GM12878 (cell line): ENCODE data around the gene CORO2B. TPM values are rescaled to one million over a fixed set of nuclear protein-coding genes. Genes with fewer than 3 reads are reported as not detected.

ENCODE experiments used
- ATAC-seq: fragments of 200-7000 bp; cut with Tn5 transposase; 3 replicates; pipeline ENCODE4 v1.9.1; 2020; ENCODE audit warnings: mild to moderate bottlenecking, moderate library complexity
- BruUV-seq: library from RNA; stranded (reverse); fragments of 400-500 nt; replicated peaks from 2 replicates; lab custom pipeline; 2021; lab: Mats Ljungman, UMichigan
- CTCF ChIA-PET: fragments of 300-600 bp; sonication (Branson Sonifier 250); formaldehyde crosslinking; extraction: SDS; loops from one replicate; lab custom pipeline; 2021; ENCODE audit warnings: inconsistent platforms; lab: Yijun Ruan, JAX
- POLR2A ChIA-PET: fragments of 350-600 bp; formaldehyde crosslinking; extraction: SDS; loops from one replicate; lab custom pipeline; 2021; ENCODE audit warnings: inconsistent platforms; lab: Charles Lee
- RAD21 ChIA-PET: fragments of 300-600 bp; sonication (Branson Sonifier 250); formaldehyde crosslinking; loops from one replicate; lab custom pipeline; 2023; ENCODE audit warnings: antibody characterized with exemption; ENCODE audit not compliant: unreplicated experiment; lab: Charles Lee
- SMC1A ChIA-PET: fragments of 300-600 bp; sonication (Branson Sonifier 250); formaldehyde crosslinking; loops from one replicate; lab custom pipeline; 2023; ENCODE audit not compliant: unreplicated experiment, uncharacterized antibody; lab: Charles Lee
- DNase-seq: peaks from one replicate; pipeline ENCODE4 v3.0.0-alpha.2; 2011; ENCODE audit warnings: low read depth, low spot score
- FAIRE-seq: peaks from 3 replicates; lab custom pipeline; 2011; peaks lifted over from hg19 to GRCh38; lab: Jason Lieb, UNC
- H2AFZ ChIP-seq: 2 replicates; pipeline ENCODE4 v1.6.0; 2011; ENCODE audit warnings: low read depth, low read length, control low read depth; ENCODE audit not compliant: control insufficient read depth
- H3K27ac ChIP-seq: 2 replicates; pipeline ENCODE4 v1.5.1; 2011; ENCODE audit warnings: control low read depth; ENCODE audit not compliant: control insufficient read depth, insufficient read depth
- H3K27me3 ChIP-seq, 2 experiments: replicated peaks in 1 of 2; 2 replicates each; pipeline versions ENCODE4 v1.6.0 to v1.6.1; 2011; ENCODE audit warnings: low read length in 1 of 2; ENCODE audit not compliant: control insufficient read depth in 2 of 2, insufficient read depth in 2 of 2
- H3K36me3 ChIP-seq, 2 experiments: 2 replicates each; pipeline ENCODE4 v1.5.1; 2011; ENCODE audit warnings: low read length in 1 of 2; ENCODE audit not compliant: control insufficient read depth in 2 of 2, insufficient read depth in 2 of 2
- H3K4me1 ChIP-seq: 2 replicates; pipeline ENCODE4 v1.6.1; 2011; ENCODE audit warnings: mild to moderate bottlenecking, low read length, moderate library complexity, mixed read lengths; ENCODE audit not compliant: control insufficient read depth, insufficient read depth
- H3K4me2 ChIP-seq: 2 replicates; pipeline ENCODE4 v1.6.0; 2011; ENCODE audit warnings: control low read depth; ENCODE audit not compliant: control insufficient read depth, insufficient read depth
- H3K4me3 ChIP-seq: fragments of 200-600 bp; sonication (generic); 2 replicates; pipeline ENCODE4 v1.5.1; 2016
- H3K79me2 ChIP-seq: 2 replicates; pipeline ENCODE4 v1.6.0; 2011; ENCODE audit warnings: low read length; ENCODE audit not compliant: control insufficient read depth, insufficient read depth
- H3K9ac ChIP-seq: 2 replicates; pipeline ENCODE4 v1.8.0; 2011; ENCODE audit warnings: low read length, control low read depth, mixed read lengths; ENCODE audit not compliant: control insufficient read depth, insufficient read depth
- H3K9me3 ChIP-seq: replicated peaks from 3 replicates; pipeline ENCODE4 v1.5.1; 2011; ENCODE audit warnings: mild to moderate bottlenecking, low read length; ENCODE audit not compliant: control insufficient read depth, insufficient read depth
- H4K20me1 ChIP-seq: 2 replicates; pipeline ENCODE4 v1.6.0; 2011; ENCODE audit not compliant: control insufficient read depth, insufficient read depth
- CREM ChIP-seq: IDR thresholded peaks from 2 replicates; pipeline ENCODE4 v1.6.1; 2014; ENCODE audit warnings: antibody characterized with exemption, low read depth
- GATAD2B ChIP-seq: fragments of 450-650 bp; conservative IDR thresholded peaks from 2 replicates; pipeline ENCODE4 v1.6.1; 2017; ENCODE audit warnings: low read depth, mild to moderate bottlenecking, moderate library complexity
- JUND ChIP-seq: IDR thresholded peaks from 2 replicates; pipeline ENCODE4 v1.6.1; 2012; ENCODE audit warnings: low read depth, mild to moderate bottlenecking, low read length, improper control_type of control experiment, moderate library complexity
- NFYA ChIP-seq: IDR thresholded peaks from 2 replicates; pipeline ENCODE4 v1.6.1; 2011; ENCODE audit warnings: low read depth, mild to moderate bottlenecking, low read length, improper control_type of control experiment, borderline replicate concordance
- POU2F2 ChIP-seq: IDR thresholded peaks from 3 replicates; pipeline ENCODE4 v1.6.1; 2011; ENCODE audit warnings: low read depth, mild to moderate bottlenecking, low read length, borderline replicate concordance
- RB1 ChIP-seq: fragments of 450-650 bp; formaldehyde crosslinking; IDR thresholded peaks from 2 replicates; pipeline ENCODE4 v1.6.1; 2017; ENCODE audit warnings: mild to moderate bottlenecking, borderline replicate concordance
- RBBP5 ChIP-seq: fragments of 200-600 bp; sonication (generic); conservative IDR thresholded peaks from 2 replicates; pipeline ENCODE4 v1.6.1; 2016
- RUNX3 ChIP-seq: IDR thresholded peaks from 2 replicates; pipeline ENCODE4 v1.6.1; 2012; ENCODE audit warnings: low read length, inconsistent platforms
- ZNF24 ChIP-seq: fragments of 450-650 bp; IDR thresholded peaks from 2 replicates; pipeline ENCODE4 v1.6.1; 2017; ENCODE audit warnings: antibody characterized with exemption, mild to moderate bottlenecking
- ZZZ3 ChIP-seq: IDR thresholded peaks from 2 replicates; pipeline ENCODE4 v1.6.1; 2011; ENCODE audit warnings: low read depth; ENCODE audit not compliant: control insufficient read depth, insufficient read length
- WGBS: methylation state at CpG from one replicate; pipeline ENCODE4 v1.1.6; 2016; ENCODE audit warnings: low lambda C conversion rate; ENCODE audit not compliant: insufficient replicate concordance, insufficient coverage; ENCODE audit errors: missing lambda C conversion rate; 5-methylcytosine and 5-hydroxymethylcytosine counted together
- in situ Hi-C: fragments of 300-500 bp; cut with MboI; formaldehyde crosslinking; loops from 9 replicates; pipeline ENCODE4 v1.14.3; 2018; ENCODE audit warnings: mixed read lengths
- intact Hi-C: fragments of 100-400 bp; cut with micrococcal nuclease; formaldehyde crosslinking; loops from one replicate; pipeline ENCODE4 v1.14.2; 2022; ENCODE audit not compliant: unreplicated experiment
- polyA plus RNA-seq, 11 experiments: library from polyadenylated mRNA; depleted of rRNA in 4 of 11; unstranded in 6 of 11; stranded (reverse) in 5 of 11; fragments of >200 nt; fragmentation: Nextera tagmentation in 4 of 11; fragmentation: Illumina TruSeq in 1 of 11; extraction: Ambion mirVana in 4 of 11; extraction: Trizol in 1 of 11; gene quantifications; 1 replicate in 1 of 11; 2 replicates in 10 of 11; pipeline versions ENCODE4 v1.2.1 to v1.2.3, GENCODE V29; 2011 to 2016; ENCODE audit warnings: inconsistent platforms in 2 of 11, missing spikeins in 2 of 11, low read depth in 1 of 11
- total RNA-seq, 4 experiments: library from RNA; depleted of rRNA in 3 of 4; stranded (reverse); fragments of >200 nt in 3 of 4; fragmentation: Illumina TruSeq in 1 of 4; extraction: Trizol in 1 of 4; gene quantifications; 2 replicates each; pipeline versions ENCODE4 v1.2.1 to v1.2.3, GENCODE V29; 2013 to 2021
- TF ChIP-seq, protein P1 (sequence below): IDR thresholded peaks from 2 replicates; pipeline ENCODE4 v1.6.1; 2012; ENCODE audit warnings: low read depth, low read length, improper control_type of control experiment
- TF ChIP-seq, protein P2 (sequence below): IDR thresholded peaks from 2 replicates; pipeline ENCODE4 v1.6.1; 2011; ENCODE audit warnings: mild to moderate bottlenecking, low read depth, low read length, moderate library complexity; ENCODE audit not compliant: insufficient replicate concordance
- TF ChIP-seq, protein P3 (sequence below): fragments of 450-650 bp; IDR thresholded peaks from 2 replicates; pipeline ENCODE4 v1.6.1; 2016; ENCODE audit warnings: mild to moderate bottlenecking
- TF ChIP-seq, protein P4 (sequence below): IDR thresholded peaks from 2 replicates; pipeline ENCODE4 v1.6.1; 2011; ENCODE audit warnings: borderline replicate concordance, low read depth, mild to moderate bottlenecking, moderate library complexity, low read length; ENCODE audit not compliant: insufficient read depth, poor library complexity, severe bottlenecking
- TF ChIP-seq, protein P5 (sequence below), 3 experiments: IDR thresholded peaks in 2 of 3; conservative IDR thresholded peaks in 1 of 3; 2 replicates each; pipeline ENCODE4 v1.5.1; 2011; ENCODE audit warnings: low read depth in 3 of 3, low read length in 3 of 3, mild to moderate bottlenecking in 3 of 3, control low read depth in 2 of 3, moderate library complexity in 2 of 3, inconsistent platforms in 1 of 3, mixed read lengths in 1 of 3; ENCODE audit not compliant: control insufficient read depth in 2 of 3, insufficient read depth in 1 of 3; ENCODE audit errors: extremely low read depth in 1 of 3

The CORO2B gene
- total and polyA plus RNA-seq, 10 of the 15 experiments (the other 5 are each of a cell fraction or from before 2014, with no cell fraction given) = 0.05 to 0.73 (median 0.13) TPM; not detected in 4

DNA sequence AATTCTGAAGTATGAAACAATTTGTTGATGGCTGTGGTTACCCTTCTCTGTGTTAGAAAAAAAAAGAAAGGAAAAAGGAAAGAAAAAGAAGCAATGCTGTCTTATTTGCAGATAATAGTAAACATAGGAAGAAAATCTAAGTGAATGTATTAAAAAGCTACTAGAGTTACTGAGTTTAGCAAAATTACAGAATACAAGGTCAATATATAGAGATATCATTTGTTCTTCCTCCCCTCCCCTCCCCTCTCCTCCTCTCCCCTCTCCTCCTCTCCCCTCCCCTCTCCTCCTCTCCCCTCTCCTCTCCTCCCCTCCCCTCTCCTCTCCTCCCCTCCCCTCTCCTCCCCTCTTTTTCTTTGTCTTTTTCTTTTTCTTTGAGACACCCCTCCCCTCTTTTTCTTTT is 172.8 kb downstream of the CORO2B start (continued):
- TF ChIP-seq, protein P1, sequence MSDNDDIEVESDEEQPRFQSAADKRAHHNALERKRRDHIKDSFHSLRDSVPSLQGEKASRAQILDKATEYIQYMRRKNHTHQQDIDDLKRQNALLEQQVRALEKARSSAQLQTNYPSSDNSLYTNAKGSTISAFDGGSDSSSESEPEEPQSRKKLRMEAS = no peak
- TF ChIP-seq, protein P2, sequence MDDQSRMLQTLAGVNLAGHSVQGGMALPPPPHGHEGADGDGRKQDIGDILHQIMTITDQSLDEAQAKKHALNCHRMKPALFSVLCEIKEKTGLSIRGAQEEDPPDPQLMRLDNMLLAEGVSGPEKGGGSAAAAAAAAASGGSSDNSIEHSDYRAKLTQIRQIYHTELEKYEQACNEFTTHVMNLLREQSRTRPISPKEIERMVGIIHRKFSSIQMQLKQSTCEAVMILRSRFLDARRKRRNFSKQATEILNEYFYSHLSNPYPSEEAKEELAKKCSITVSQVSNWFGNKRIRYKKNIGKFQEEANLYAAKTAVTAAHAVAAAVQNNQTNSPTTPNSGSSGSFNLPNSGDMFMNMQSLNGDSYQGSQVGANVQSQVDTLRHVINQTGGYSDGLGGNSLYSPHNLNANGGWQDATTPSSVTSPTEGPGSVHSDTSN = no peak
- no peak for TF ChIP-seq POU2F2

DNA sequence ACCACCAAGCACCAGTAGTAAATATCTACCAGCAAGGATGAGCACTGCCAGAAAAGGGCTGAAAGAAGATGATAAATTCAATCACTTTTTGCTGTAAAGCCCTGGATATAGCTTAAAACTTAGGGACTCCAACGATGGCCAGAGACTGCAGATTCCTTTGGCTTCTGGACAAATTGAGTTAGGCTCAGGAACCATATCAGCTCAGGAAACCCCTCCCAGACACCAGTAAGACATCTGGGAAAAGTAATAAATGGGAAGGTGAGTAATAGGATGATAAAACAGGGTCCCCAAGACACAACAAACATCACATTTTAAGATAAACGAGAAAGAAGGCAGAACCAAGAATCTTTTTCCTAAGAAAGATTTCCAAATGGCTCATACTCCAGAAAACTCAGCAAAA is 176.9 kb downstream of the CORO2B start:
- POLR2A ChIA-PET = no interaction called here
- Histone ChIP-seq H3K9ac (no peak overlapping the region), H3K4me3 (no peak overlapping the region), H3K4me2 (no peak overlapping the region), H3K27ac (no peak overlapping the region), H3K27me3 (no peaks in the 10 kb centered on the region), H3K9me3 (no peaks in the 10 kb centered on the region), H3K4me1 (no peaks in the 10 kb centered on the region), H3K36me3 (no peaks in the 10 kb centered on the region), H4K20me1 (no peaks in the 10 kb centered on the region), H3K79me2 (no peaks in the 10 kb centered on the region), H2AFZ (no peak overlapping the region)
- DNase-seq = no peak
- in situ Hi-C loops = no loop called here
- RAD21 ChIA-PET = no interaction called here
- ATAC-seq = no peak
- CTCF ChIA-PET = interaction anchor here (1.2 to 2.1 kb wide), 3 partner anchors 73 to 121 kb away, joined by 3 to 6 read pairs (median 4); no protein-coding TSS in a partner anchor
- TF ChIP-seq RB1 = no peak
- no peak for TF ChIP-seq ZZZ3
- TF ChIP-seq, protein P3, sequence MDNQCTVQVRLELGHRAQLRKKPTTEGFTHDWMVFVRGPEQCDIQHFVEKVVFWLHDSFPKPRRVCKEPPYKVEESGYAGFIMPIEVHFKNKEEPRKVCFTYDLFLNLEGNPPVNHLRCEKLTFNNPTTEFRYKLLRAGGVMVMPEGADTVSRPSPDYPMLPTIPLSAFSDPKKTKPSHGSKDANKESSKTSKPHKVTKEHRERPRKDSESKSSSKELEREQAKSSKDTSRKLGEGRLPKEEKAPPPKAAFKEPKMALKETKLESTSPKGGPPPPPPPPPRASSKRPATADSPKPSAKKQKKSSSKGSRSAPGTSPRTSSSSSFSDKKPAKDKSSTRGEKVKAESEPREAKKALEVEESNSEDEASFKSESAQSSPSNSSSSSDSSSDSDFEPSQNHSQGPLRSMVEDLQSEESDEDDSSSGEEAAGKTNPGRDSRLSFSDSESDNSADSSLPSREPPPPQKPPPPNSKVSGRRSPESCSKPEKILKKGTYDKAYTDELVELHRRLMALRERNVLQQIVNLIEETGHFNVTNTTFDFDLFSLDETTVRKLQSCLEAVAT = no peak
- TF ChIP-seq NFYA = no peak
- no peak for TF ChIP-seq JUND
- TF ChIP-seq, protein P4, sequence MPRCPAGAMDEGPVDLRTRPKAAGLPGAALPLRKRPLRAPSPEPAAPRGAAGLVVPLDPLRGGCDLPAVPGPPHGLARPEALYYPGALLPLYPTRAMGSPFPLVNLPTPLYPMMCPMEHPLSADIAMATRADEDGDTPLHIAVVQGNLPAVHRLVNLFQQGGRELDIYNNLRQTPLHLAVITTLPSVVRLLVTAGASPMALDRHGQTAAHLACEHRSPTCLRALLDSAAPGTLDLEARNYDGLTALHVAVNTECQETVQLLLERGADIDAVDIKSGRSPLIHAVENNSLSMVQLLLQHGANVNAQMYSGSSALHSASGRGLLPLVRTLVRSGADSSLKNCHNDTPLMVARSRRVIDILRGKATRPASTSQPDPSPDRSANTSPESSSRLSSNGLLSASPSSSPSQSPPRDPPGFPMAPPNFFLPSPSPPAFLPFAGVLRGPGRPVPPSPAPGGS = no peak
- TF ChIP-seq CREM = no peak
- no peak for TF ChIP-seq RBBP5
- TF ChIP-seq ZNF24 = no peak
- TF ChIP-seq GATAD2B = no peak
- TF ChIP-seq, protein P5, sequence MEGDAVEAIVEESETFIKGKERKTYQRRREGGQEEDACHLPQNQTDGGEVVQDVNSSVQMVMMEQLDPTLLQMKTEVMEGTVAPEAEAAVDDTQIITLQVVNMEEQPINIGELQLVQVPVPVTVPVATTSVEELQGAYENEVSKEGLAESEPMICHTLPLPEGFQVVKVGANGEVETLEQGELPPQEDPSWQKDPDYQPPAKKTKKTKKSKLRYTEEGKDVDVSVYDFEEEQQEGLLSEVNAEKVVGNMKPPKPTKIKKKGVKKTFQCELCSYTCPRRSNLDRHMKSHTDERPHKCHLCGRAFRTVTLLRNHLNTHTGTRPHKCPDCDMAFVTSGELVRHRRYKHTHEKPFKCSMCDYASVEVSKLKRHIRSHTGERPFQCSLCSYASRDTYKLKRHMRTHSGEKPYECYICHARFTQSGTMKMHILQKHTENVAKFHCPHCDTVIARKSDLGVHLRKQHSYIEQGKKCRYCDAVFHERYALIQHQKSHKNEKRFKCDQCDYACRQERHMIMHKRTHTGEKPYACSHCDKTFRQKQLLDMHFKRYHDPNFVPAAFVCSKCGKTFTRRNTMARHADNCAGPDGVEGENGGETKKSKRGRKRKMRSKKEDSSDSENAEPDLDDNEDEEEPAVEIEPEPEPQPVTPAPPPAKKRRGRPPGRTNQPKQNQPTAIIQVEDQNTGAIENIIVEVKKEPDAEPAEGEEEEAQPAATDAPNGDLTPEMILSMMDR (IDR thresholded peaks at IDR 0.05 in 2 of 3, conservative IDR thresholded peaks at IDR 0.05 in 1 of 3; ENCODE audit: control insufficient read depth in 2 of 3, extremely low read depth in 1 of 3, insufficient read depth in 1 of 3, low read depth in 3 of 3, low read length in 3 of 3) = no peak
- no peak for TF ChIP-seq RUNX3
- no TSS peak for BruUV-seq
- intact Hi-C loops = no loop called here
- no peak for FAIRE-seq
- SMC1A ChIA-PET = no interaction called here
- 60% methylated on average over 2 of the region's 2 CpGs for WGBS
